ENCODE results near the gene ZNF407.

- TF ChIP-seq RAD21 (IDR thresholded peaks at IDR 0.05) (no peak), CTCF (IDR thresholded peaks at IDR 0.05; ENCODE audit: low read depth, low read length, missing input control) (no peak)
These were observed 76.8 kb downstream of the ZNF407 start for GRCh38 chr18:74674487-74674886.
